ENCODE data around the gene ZC3H12C.

Gene ZC3H12C

DNA sequence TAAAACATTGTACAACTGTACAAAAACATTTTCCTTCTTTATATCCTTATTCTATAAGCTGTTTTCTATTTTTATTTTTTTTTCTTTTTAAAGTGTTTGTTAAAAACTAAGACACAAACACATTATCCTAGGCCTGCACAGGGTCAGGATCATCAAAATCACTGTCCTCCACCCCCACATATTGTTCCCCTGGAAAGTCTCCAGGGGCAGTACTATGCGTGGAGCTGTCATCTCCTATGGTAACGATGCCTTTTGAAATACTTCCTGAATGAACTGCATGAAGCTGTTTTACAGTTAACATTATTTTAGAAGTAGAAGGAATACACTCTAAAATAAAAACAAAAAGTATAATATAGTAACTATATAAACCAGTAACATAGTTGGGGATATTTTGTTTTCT, 67.2 kb downstream of the ZC3H12C start:
- TF ChIP-seq POLR2A (IDR thresholded peaks at IDR 0.05; ENCODE audit: low read length) (no peak), GATA1 (IDR thresholded peaks at IDR 0.05; ENCODE audit: low read depth, low read length) (no peak)
- no peak for DNase-seq

DNA sequence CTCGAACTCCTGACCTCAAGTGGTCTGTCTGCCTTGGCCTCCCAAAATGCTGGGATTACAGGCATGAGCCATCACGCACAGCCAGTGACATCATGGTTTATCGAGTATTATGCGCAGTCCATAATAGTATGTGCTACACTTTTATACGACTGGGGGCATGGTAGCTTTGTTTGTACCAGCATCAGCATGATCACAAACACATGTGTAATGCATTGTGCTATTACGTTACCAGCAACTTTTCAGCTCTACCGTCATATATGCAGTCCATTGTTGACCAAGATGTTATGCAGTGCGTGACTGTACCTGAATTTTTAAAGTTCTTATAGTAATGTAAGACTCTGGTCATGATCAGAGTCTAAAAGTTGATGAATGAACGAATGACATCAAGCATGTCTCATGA, 67.9 kb downstream of the ZC3H12C start:
- TF ChIP-seq POLR2A (IDR thresholded peaks at IDR 0.05; ENCODE audit: low read length) (no peak), GATA1 (IDR thresholded peaks at IDR 0.05; ENCODE audit: low read depth, low read length) (no peak)
- no peak for DNase-seq

DNA sequence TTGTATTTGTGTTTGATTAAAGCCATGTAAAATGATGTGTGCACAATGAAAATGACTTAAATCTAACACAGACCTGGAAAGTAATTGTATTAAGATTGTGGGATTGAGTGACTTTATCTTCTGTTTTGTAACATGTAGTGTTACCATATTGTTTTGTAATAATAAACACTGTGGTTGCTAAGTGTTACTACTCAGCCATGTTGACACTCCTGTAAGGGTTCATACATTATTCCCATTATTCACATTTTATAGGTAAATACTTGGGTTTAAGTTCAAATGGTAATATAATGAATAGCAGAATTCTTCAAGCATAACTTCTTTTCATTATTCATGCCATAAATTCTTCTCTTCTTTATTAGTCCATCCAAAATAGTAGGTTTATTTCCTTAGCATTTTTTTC, 69.0 kb downstream of the ZC3H12C start:
- TF ChIP-seq POLR2A (IDR thresholded peaks at IDR 0.05; ENCODE audit: low read length) (no peak), GATA1 (IDR thresholded peaks at IDR 0.05; ENCODE audit: low read depth, low read length) (no peak)

DNA sequence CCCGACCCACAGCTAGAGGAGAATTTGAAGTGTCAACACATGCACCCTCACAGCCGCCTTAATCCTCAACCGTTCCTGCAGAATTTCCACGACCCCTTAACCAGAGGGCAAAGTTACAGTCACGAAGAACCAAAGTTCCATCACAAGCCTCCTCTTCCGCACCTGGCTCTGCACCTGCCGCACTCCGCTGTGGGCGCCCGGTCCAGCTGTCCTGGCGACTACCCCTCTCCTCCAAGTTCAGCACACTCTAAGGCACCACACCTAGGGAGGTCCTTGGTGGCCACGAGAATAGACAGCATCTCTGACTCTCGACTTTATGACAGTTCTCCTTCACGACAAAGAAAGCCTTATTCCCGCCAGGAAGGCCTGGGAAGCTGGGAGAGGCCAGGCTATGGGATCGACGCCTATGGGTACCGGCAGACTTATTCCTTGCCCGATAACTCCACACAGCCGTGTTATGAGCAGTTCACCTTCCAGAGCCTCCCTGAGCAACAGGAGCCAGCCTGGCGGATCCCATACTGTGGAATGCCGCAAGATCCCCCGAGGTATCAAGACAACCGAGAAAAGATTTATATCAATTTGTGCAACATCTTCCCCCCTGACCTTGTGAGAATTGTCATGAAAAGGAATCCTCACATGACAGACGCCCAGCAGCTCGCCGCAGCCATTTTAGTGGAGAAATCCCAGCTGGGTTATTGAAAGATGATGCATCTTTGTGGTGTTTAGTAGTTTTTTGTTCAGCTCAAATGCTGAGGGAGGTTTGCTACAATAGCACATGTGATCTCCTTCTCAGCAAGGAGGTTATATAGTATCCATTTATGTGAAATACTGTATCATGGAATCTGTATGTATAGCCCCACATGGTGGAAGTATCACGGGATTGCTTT, 72.1 kb downstream of the ZC3H12C start:
- TF ChIP-seq POLR2A (IDR thresholded peaks at IDR 0.05; ENCODE audit: low read length) = no peak
- no peak for TF ChIP-seq GATA1 (IDR thresholded peaks at IDR 0.05; ENCODE audit: low read depth, low read length)
- DNase-seq = no peak

More for the DNA sequence above, 69.0 kb downstream of the ZC3H12C start:
- no peak for DNase-seq

DNA sequence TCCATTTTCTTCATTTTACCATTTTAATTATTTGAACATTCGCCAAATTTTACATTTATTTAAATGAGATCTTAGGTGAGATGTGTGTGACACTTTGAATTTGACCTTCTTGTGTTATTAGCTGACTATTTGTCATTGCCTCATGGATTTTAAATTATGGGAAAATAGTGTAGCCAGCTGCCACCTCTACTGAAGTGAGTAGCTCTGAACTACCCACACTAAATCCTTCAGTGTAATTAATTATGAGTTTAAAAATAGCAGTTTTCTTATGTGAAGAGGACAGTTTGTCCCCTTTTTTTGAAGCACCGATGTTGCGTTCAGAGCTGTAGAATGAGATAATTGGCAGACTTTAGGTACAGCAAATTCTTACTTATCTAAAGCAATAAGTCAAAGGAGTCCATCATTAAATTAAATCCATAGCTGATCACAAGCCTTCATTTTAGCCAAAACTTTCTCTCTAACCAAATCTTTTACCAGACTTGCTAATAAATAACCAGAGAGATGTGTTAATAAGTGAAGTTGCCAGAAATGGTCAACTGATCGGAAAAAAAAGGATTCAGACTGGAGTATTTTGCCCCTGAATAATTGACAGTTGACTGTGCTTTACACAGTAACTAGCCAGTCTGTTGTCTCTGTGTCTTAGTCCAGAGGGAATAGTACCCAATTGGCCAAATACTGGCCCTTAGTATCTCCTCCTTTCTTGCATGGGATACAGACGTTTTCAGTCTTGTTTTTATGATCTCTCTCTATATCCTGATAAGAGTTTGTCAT, 75.0 kb downstream of the ZC3H12C start:
- TF ChIP-seq GATA1 (IDR thresholded peaks at IDR 0.05; ENCODE audit: low read depth, low read length) (no peak), POLR2A (IDR thresholded peaks at IDR 0.05; ENCODE audit: low read length) (no peak)
- no peak for DNase-seq

DNA sequence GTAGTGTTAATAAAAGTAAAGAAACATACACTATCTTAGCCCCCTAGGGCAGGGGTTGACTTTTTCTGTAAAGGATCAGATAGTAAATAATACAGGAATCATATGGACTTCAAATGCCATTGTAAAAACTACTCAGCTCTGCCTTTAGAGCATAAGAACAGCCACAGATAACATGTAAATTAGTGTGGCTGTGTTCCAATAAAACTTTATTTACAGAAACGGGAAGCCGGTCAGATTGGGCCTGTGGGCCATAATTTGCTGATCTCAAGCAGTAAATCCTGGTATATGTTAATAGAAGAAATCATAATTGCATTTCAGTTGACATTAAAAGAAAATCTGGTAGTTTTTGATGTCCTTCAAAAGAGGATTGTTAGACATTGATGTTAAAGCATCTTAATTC, 76.5 kb downstream of the ZC3H12C start:
- TF ChIP-seq GATA1 (IDR thresholded peaks at IDR 0.05; ENCODE audit: low read depth, low read length) (no peak), POLR2A (IDR thresholded peaks at IDR 0.05; ENCODE audit: low read length) (no peak)
- DNase-seq = no peak

DNA sequence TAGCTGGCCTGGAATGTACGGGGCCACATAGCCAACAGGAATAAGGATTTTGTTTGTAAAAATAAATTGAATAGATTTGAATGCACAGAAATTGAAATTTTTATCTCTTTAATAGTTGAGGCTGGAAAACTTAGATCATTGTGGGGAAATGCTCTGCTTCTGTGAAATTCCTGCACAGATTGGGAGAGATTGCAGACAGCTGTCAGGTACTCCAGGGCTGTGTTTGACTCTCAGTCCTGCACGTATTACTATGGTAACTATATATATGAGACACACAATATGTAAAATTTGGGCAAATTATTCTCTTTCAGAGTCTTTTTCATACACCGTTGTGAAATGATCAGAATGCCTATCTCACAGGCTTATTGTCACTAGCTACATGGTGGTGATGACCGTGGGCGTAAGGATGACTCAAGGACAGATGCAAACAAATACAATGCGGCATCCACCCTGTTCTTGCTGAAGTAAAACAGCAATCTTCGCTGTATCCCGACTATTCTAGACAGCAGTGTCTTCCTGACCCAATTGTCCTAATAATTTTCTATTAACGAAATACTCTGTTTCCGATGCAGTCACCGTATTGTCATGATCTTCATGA, 79.4 kb downstream of the ZC3H12C start:
- DNase-seq = no peak
- TF ChIP-seq GATA1 (IDR thresholded peaks at IDR 0.05; ENCODE audit: low read depth, low read length) (no peak), POLR2A (IDR thresholded peaks at IDR 0.05; ENCODE audit: low read length) (no peak)

DNA sequence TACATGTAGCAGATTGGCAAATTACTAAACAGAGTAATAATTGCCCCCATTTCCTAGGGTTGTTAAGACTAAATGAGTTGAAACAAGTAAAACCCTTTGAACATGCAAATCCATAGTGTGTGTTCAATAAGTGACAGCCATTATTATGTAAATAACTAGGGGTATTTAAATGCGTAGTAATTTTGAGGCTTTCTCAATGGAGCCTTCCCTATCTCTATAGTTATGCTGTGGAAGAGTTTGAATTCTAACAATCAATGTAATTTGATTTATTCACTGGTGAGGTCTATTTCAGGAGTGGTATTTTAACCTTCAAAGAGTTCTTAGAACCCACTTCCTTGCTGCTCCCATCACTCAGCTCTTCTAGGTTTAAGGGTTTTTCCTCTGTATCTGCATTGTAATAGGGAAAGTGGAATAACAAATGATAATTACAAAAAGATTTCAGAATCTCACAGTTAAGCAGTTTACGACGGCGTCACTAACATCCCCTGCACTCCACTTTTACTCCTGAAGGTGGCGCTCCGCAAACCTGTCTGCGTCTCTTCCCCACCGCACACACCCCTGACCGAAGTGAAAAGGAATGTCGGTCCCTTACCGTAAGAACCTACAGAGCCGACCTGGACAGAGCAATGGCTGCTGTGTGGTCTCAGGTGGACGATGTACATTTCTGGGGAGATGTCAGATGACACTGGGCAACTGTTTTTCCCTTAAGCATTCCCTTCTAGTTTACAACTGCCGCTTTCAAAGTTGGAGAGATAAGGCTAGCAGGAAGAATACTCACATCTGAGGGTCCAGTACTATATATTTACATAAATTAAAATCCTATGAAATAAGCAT, 80.8 kb downstream of the ZC3H12C start:
- TF ChIP-seq GATA1 (IDR thresholded peaks at IDR 0.05; ENCODE audit: low read depth, low read length) = no peak
- no peak for TF ChIP-seq POLR2A (IDR thresholded peaks at IDR 0.05; ENCODE audit: low read length)
- DNase-seq = peak; percentile 56 to 69

DNA sequence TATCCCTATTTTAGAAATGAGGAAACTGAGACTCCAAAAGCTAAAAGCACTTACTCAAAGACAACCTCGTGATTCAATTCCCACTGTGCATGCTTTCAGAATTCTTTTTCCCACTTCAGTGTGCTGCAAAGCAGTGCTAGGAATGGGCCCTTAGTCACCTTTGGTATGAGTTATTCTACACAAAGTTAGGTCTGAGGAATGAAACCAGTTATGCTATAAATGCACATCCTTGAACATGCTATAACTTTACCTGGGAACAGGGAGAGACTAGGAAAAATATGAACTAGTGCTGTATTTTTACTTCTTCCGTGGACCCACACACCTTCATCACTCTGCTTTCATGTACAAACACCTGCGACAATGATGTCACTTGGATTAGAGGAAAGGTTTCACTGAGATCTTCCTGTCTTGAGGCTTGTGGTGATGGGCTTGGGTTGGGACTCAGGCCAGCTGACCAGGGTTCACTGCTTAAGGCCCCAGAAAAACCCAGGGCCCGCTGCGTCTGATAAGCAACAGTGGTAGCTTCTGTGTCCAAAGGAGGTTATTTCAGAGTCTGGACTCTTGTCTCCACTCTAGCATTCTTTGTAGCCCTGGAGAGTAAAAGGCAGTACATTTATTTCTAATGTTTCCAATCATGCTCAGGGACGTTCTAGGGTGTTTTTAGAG, 81.6 kb downstream of the ZC3H12C start:
- TF ChIP-seq POLR2A (IDR thresholded peaks at IDR 0.05; ENCODE audit: low read length) (no peak), GATA1 (IDR thresholded peaks at IDR 0.05; ENCODE audit: low read depth, low read length) (no peak)
- DNase-seq = no peak

DNA sequence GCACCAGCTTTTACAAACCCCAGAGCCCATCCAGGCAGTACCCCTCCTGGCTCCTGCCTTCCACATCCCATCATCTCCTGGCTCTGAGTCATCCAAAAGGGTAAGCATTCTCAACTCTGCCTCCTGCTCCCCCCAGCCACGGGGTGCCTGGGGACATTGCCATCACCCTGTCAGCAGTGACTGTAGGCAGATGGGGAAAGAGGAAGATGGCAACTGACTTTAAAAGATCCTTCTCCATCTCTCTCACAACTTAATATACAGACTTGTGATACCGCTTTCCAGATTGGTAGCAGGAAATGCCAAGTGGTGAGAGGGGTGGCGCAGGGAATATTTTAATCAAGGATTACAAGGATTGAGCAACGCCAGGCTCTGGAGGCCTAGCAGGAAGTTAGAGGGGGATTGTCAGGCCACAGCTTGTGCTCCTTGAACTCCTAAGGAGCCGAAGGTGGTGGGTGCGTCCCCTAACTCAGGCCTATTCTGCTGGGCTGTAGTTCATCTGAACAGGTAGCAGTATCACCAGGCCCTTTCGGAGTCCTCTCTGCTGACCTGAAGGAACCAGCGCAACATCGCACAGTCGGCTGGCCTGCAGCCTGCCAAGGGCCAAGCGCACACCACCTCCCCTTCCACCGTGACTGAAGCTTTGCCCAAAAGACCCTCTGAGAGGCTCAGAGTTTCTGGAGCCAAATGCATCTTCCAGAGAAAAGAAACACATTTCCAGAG, 83.3 kb downstream of the ZC3H12C start:
- no peak for DNase-seq
- TF ChIP-seq GATA1 (IDR thresholded peaks at IDR 0.05; ENCODE audit: low read depth, low read length) (no peak), POLR2A (IDR thresholded peaks at IDR 0.05; ENCODE audit: low read length) (no peak)

DNA sequence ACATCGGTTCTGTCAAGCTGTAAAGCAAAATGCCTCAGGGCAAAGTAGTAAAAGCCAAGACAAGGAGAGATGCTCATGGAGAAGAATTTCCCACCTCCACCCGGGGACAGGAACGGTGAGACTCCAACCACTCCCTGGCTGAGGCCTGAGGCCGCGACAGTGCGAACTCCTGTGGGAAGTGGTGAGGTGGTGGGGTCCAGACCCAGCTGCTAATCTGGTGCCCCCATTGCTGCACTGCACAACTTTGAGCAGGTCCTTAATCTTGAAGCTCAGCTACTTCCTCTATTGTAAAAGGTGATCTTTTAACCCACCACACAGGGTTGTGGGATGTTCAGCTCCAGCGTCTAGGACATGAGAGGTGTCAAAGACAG, 83.9 kb downstream of the ZC3H12C start:
- no peak for TF ChIP-seq GATA1 (IDR thresholded peaks at IDR 0.05; ENCODE audit: low read depth, low read length)
- TF ChIP-seq POLR2A (IDR thresholded peaks at IDR 0.05; ENCODE audit: low read length) = no peak

DNA sequence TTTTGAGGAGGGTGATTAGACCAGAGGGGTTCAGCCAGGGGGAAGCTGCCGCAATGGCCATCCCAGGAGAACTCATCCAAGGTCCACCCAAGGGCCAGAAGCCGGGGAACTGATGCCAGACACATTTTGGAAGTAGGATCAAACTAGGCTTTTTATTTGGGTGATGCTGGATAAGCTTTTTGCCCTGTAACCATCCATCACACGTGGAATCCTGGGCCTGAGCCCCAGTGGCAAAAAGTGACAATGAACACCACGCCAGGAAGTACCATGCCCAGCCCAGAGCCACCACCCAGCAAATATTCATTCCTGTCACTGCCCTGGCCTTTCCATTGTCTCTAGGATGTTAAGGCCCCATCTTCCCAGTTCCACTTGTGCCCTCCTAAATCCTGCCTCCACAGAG, 85.9 kb downstream of the ZC3H12C start:
- TF ChIP-seq POLR2A (IDR thresholded peaks at IDR 0.05; ENCODE audit: low read length) = no peak
- TF ChIP-seq GATA1 (IDR thresholded peaks at IDR 0.05; ENCODE audit: low read depth, low read length) = no peak
- DNase-seq = no peak

More for the DNA sequence above, 83.9 kb downstream of the ZC3H12C start:
- no peak for DNase-seq

Measured in erythroblast (primary cell).